ENCODE data around the gene MSH4.

Gene MSH4

DNA sequence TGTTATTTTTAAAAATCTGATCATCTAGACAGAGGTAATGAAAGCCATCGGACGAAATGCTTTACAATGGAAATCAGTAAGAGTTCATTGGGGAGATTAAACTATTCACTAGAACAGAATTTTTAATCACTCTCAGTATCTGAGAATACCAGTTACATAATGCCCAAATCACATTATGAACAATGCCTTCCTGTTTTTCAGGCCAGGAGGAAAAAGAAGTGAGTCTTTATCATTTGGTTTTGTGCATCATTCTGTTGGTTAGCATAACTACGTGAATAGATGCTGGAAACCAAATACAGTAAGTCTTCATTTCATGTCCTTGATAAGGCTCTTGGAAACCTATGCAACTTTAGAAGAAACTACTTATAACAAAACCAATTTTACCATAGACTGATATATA lies 153.5 kb downstream of the MSH4 start:
- DNase-seq: no peak

DNA sequence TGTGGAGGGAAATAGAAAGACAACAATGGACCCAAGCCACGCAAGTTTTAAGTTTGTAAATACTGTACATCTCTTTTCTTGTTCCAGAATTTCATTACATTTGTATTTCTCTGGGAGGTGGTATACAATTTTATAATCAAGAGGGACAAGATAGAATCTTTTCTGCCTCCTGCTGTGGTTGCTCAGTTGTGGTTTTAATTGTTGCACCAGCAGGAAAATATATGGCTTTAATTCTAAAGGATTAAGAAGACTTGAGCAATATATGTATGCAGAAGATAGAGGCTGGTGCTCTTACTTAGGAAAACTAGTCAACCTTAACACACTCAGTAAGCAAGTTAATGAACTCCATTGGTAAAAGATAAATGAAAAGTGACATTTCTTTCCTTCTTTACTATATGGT lies 155.3 kb downstream of the MSH4 start:
- DNase-seq: no peak

DNA sequence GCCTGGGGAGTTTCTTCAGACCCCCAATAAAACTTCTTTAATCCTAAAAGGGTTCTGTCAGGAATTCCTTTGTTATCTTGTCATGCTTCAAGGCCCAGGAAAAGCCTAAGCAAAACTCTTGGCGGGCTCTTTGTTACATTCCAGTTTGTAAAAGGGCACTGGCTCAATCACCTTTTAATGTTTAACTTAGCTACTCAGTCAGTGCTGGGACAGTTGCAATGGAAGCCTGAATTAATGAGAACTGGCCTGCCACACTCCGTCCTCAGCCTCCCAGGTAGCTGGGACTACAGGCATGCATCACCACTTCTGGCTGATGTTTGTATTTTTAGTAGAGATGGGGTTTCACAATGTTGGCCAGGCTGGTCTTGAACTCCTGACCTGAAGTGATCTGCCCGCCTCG lies 156.8 kb downstream of the MSH4 start:
- no peak for DNase-seq

DNA sequence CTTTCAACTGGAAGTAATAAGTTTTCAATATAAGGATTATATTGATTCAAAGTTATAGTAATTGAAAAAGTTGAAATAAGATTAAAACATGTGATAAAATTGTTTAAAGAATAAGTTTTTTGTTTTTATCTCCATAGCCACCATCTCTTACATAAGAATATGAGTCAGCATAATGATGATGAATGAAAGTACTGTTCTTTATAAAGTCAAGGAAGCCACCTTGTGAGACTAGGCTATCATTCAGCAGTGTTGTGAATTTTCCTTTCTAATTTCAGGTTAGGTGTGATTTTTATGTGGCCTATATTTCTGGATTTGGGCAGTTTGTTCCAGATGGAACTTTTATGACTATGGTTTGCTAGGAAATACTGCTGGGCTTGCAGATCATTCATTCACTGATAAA lies 157.9 kb downstream of the MSH4 start:
- no peak for DNase-seq
